ENCODE results near the gene UBA5.
"Not testable (repeated sequence)": the region's sequence is repeated elsewhere in the genome, so short reads cannot be mapped to it uniquely, and the experiment has no call there.

Gene UBA5

GRCh38 chr3:132660052-132660810, at the start of gene UBA5:
Gene UBA5 (plus strand): TSS chr3:132660329. CDS start chr3:132660538, 209 bp downstream.
- peak within 1 kb of the TSS; percentile 44 for H2AFZ ChIP-seq (ENCODE audit: low read depth, low read length)
- H3K27me3 ChIP-seq (ENCODE audit: insufficient read depth, low read length): no peaks in the 10 kb centered on the region
- peaks cover 4% of the 10 kb centered on the region for H3K36me3 ChIP-seq (ENCODE audit: insufficient read depth, low read length)
- no peaks in the 10 kb centered on the region for H3K9me3 ChIP-seq (ENCODE audit: low read length)
- peak within 1 kb of the TSS; percentile 68 for H3K4me3 ChIP-seq (ENCODE audit: low read length)
- H3K4me1 ChIP-seq (ENCODE audit: insufficient read depth, low read length): peaks cover 17% of the 10 kb centered on the region

DNA sequence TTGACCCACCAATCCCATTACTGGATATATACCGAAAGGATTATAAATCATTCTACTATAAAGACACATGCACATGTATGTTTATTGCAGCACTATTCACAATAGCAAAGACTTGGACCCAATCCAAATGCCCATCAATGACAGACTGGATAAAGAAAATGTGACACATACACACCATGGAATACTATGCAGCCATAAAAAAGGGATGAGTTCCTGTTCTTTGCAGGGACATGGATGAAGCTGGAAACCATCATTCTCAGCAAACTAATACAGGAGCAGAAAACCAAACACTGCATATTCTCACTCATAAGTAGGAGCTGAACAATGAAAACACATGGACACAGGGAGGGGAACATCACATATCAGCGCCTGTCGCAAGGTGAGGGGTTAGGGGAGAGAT, 44.8 kb upstream of the UBA5 start:
- not testable (repeated sequence) for H3K9me3 ChIP-seq (ENCODE audit: low read length); H2AFZ ChIP-seq (ENCODE audit: low read depth, low read length); H3K4me1 ChIP-seq (ENCODE audit: insufficient read depth, low read length); H3K4me3 ChIP-seq (ENCODE audit: low read length); H3K27me3 ChIP-seq (ENCODE audit: insufficient read depth, low read length); H3K36me3 ChIP-seq (ENCODE audit: insufficient read depth, low read length)

DNA sequence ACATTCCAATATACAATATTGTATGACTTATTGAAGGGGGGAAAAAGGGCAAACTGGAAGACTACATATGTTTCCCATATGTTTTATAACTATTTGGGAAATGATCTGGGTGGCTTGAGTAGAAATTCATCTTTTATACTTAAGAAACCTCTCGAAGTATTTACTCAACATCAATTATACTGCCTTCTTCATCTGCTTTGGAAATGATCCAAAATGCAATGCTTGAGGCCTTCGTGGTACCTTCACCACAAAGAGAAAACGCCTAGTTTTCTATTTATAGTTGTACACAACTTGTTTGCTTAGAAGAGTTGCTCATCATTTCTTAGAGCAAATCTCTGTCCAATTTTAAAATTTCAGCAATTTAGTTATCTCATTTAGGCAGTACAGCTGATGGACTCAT, 44.2 kb upstream of the UBA5 start:
- Histone ChIP-seq H3K9me3 (ENCODE audit: low read length) (peaks cover 1% of the 10 kb centered on the region), H3K4me3 (ENCODE audit: low read length) (no peak overlapping the region), H3K27me3 (ENCODE audit: insufficient read depth, low read length) (no peaks in the 10 kb centered on the region), H2AFZ (ENCODE audit: low read depth, low read length) (no peak overlapping the region), H3K4me1 (ENCODE audit: insufficient read depth, low read length) (no peaks in the 10 kb centered on the region), H3K36me3 (ENCODE audit: insufficient read depth, low read length) (peaks cover 3% of the 10 kb centered on the region)

DNA sequence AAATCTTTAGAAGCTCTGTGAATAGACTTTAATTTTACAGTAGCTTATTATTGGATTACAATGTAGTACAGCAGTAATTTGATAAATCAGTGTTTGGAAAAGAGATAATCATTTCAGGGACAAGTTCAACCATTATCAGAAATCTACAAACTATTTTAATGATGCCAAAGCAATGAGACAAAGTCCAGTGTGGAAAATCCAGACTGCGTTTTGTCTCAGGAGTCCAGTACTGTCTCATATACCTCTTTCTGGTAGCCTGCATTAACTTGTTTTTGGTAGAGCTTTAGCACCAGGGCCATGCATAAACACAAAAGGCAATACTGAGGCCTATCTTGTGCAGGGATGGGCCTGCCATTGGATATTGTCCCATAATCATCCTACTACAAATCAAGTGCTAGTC, 43.3 kb upstream of the UBA5 start:
- Histone ChIP-seq H3K36me3 (ENCODE audit: insufficient read depth, low read length) (peaks cover 7% of the 10 kb centered on the region), H3K27me3 (ENCODE audit: insufficient read depth, low read length) (no peaks in the 10 kb centered on the region), H3K9me3 (ENCODE audit: low read length) (peaks cover 1% of the 10 kb centered on the region), H3K4me1 (ENCODE audit: insufficient read depth, low read length) (no peaks in the 10 kb centered on the region), H2AFZ (ENCODE audit: low read depth, low read length) (no peak overlapping the region), H3K4me3 (ENCODE audit: low read length) (no peak overlapping the region)

GRCh38 chr3:132622148-132622547, 38.0 kb upstream of the UBA5 start:
- no peaks in the 10 kb centered on the region for H3K4me1 ChIP-seq (ENCODE audit: insufficient read depth, low read length)
- H3K9me3 ChIP-seq (ENCODE audit: low read length): no peaks in the 10 kb centered on the region
- peaks cover 22% of the 10 kb centered on the region for H3K36me3 ChIP-seq (ENCODE audit: insufficient read depth, low read length)
- no peak overlapping the region for H3K4me3 ChIP-seq (ENCODE audit: low read length)
- no peak overlapping the region for H2AFZ ChIP-seq (ENCODE audit: low read depth, low read length)
- no peaks in the 10 kb centered on the region for H3K27me3 ChIP-seq (ENCODE audit: insufficient read depth, low read length)

GRCh38 chr3:132622761-132623160, 37.4 kb upstream of the UBA5 start:
- Histone ChIP-seq H3K9me3 (ENCODE audit: low read length) (no peaks in the 10 kb centered on the region), H3K4me1 (ENCODE audit: insufficient read depth, low read length) (no peaks in the 10 kb centered on the region), H2AFZ (ENCODE audit: low read depth, low read length) (no peak overlapping the region), H3K36me3 (ENCODE audit: insufficient read depth, low read length) (peaks cover 26% of the 10 kb centered on the region), H3K27me3 (ENCODE audit: insufficient read depth, low read length) (no peaks in the 10 kb centered on the region), H3K4me3 (ENCODE audit: low read length) (no peak overlapping the region)

DNA sequence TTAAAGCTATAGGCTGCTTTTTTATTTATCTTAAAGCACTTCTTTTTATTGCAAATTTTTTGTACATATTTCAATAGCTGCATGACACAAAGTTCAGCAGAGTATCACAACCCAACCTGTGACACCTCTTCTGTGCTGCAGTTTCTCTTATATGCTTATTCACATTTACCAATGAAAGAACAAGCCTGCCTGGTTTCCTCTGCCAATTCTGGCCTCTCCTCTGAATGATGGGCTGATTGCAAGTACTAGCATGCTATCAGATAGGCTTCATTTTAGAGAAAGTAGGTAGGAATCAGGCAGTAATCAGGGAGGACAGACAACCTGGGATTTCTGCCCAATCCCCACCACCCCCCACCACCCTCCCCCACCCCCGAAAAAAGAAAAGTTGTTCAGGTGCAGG, 36.5 kb upstream of the UBA5 start:
- no peak overlapping the region for H3K4me3 ChIP-seq (ENCODE audit: low read length)
- H3K4me1 ChIP-seq (ENCODE audit: insufficient read depth, low read length): no peaks in the 10 kb centered on the region
- H3K36me3 ChIP-seq (ENCODE audit: insufficient read depth, low read length): peaks cover 26% of the 10 kb centered on the region
- H2AFZ ChIP-seq (ENCODE audit: low read depth, low read length): no peak overlapping the region
- no peaks in the 10 kb centered on the region for H3K27me3 ChIP-seq (ENCODE audit: insufficient read depth, low read length)
- H3K9me3 ChIP-seq (ENCODE audit: low read length): no peaks in the 10 kb centered on the region

- Histone ChIP-seq H3K4me1 (ENCODE audit: insufficient read depth, low read length) (no peaks in the 10 kb centered on the region), H3K9me3 (ENCODE audit: low read length) (no peaks in the 10 kb centered on the region), H3K27me3 (ENCODE audit: insufficient read depth, low read length) (no peaks in the 10 kb centered on the region), H3K4me3 (ENCODE audit: low read length) (no peak overlapping the region), H2AFZ (ENCODE audit: low read depth, low read length) (no peak overlapping the region), H3K36me3 (ENCODE audit: insufficient read depth, low read length) (peaks cover 26% of the 10 kb centered on the region)
Measured at GRCh38 chr3:132624790-132625189, 35.3 kb upstream of the UBA5 start.

GRCh38 chr3:132625613-132626012, 34.5 kb upstream of the UBA5 start:
- peaks cover 29% of the 10 kb centered on the region for H3K36me3 ChIP-seq (ENCODE audit: insufficient read depth, low read length)
- no peaks in the 10 kb centered on the region for H3K27me3 ChIP-seq (ENCODE audit: insufficient read depth, low read length)
- H3K4me3 ChIP-seq (ENCODE audit: low read length): no peak overlapping the region
- no peaks in the 10 kb centered on the region for H3K4me1 ChIP-seq (ENCODE audit: insufficient read depth, low read length)
- H2AFZ ChIP-seq (ENCODE audit: low read depth, low read length): no peak overlapping the region
- no peaks in the 10 kb centered on the region for H3K9me3 ChIP-seq (ENCODE audit: low read length)

DNA sequence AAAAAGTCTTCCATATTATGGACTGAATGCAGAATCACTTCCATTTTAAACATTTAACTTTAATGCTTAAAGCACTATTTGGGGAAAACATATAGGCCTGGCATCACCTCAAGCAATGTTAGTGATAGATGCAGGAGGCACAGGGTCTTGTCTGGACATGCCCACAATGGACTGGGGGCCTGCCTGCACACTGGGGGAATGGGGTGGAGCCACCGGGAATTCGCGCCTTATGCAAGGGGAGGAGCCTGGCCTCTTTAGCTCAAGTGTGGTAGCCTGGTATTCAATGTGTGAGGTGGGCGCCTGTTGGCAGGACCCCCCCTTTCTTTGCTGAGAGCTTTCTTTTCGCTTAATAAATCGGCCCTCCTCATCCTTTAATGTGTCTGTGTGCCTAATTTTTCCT, 33.2 kb upstream of the UBA5 start:
- H2AFZ ChIP-seq (ENCODE audit: low read depth, low read length): no peak overlapping the region
- H3K36me3 ChIP-seq (ENCODE audit: insufficient read depth, low read length): peaks cover 25% of the 10 kb centered on the region

GRCh38 chr3:132628157-132628556, 32.0 kb upstream of the UBA5 start:
- Histone ChIP-seq H3K36me3 (ENCODE audit: insufficient read depth, low read length) (peaks cover 25% of the 10 kb centered on the region), H3K4me3 (ENCODE audit: low read length) (no peak overlapping the region), H3K4me1 (ENCODE audit: insufficient read depth, low read length) (no peaks in the 10 kb centered on the region), H3K27me3 (ENCODE audit: insufficient read depth, low read length) (no peaks in the 10 kb centered on the region), H3K9me3 (ENCODE audit: low read length) (no peaks in the 10 kb centered on the region), H2AFZ (ENCODE audit: low read depth, low read length) (no peak overlapping the region)

More for the DNA sequence above, 33.2 kb upstream of the UBA5 start:
- no peaks in the 10 kb centered on the region for H3K4me1 ChIP-seq (ENCODE audit: insufficient read depth, low read length)
- H3K27me3 ChIP-seq (ENCODE audit: insufficient read depth, low read length): no peaks in the 10 kb centered on the region
- no peaks in the 10 kb centered on the region for H3K9me3 ChIP-seq (ENCODE audit: low read length)
- no peak overlapping the region for H3K4me3 ChIP-seq (ENCODE audit: low read length)

GRCh38 chr3:132629928-132630327, 30.2 kb upstream of the UBA5 start:
- Histone ChIP-seq H3K4me1 (ENCODE audit: insufficient read depth, low read length) (no peaks in the 10 kb centered on the region), H3K36me3 (ENCODE audit: insufficient read depth, low read length) (peaks cover 25% of the 10 kb centered on the region)

GRCh38 chr3:132630612-132631011, 29.5 kb upstream of the UBA5 start:
- Histone ChIP-seq H3K9me3 (ENCODE audit: low read length) (no peaks in the 10 kb centered on the region), H3K4me1 (ENCODE audit: insufficient read depth, low read length) (no peaks in the 10 kb centered on the region), H3K36me3 (ENCODE audit: insufficient read depth, low read length) (peaks cover 25% of the 10 kb centered on the region), H2AFZ (ENCODE audit: low read depth, low read length) (no peak overlapping the region), H3K4me3 (ENCODE audit: low read length) (no peak overlapping the region), H3K27me3 (ENCODE audit: insufficient read depth, low read length) (no peaks in the 10 kb centered on the region)

More at GRCh38 chr3:132629928-132630327, 30.2 kb upstream of the UBA5 start:
- Histone ChIP-seq H3K27me3 (ENCODE audit: insufficient read depth, low read length) (no peaks in the 10 kb centered on the region), H3K4me3 (ENCODE audit: low read length) (no peak overlapping the region), H3K9me3 (ENCODE audit: low read length) (no peaks in the 10 kb centered on the region), H2AFZ (ENCODE audit: low read depth, low read length) (no peak overlapping the region)

- H3K9me3 ChIP-seq (ENCODE audit: low read length): no peaks in the 10 kb centered on the region
- no peaks in the 10 kb centered on the region for H3K4me1 ChIP-seq (ENCODE audit: insufficient read depth, low read length)
- no peak overlapping the region for H3K4me3 ChIP-seq (ENCODE audit: low read length)
- no peak overlapping the region for H2AFZ ChIP-seq (ENCODE audit: low read depth, low read length)
- H3K27me3 ChIP-seq (ENCODE audit: insufficient read depth, low read length): no peaks in the 10 kb centered on the region
- H3K36me3 ChIP-seq (ENCODE audit: insufficient read depth, low read length): peaks cover 21% of the 10 kb centered on the region
Measured at GRCh38 chr3:132635052-132635451, 25.1 kb upstream of the UBA5 start.

Measured in neuron (in vitro differentiated cells).